Activated CD8-positive, alpha-beta memory T cell treated with anti-CD3 and anti-CD28 coated beads for 48 hours (primary cell): ENCODE data around the gene DCUN1D4.

Experiments
- DNase-seq, 3 experiments: peaks; one replicate each; pipeline ENCODE4 v3.0.0-alpha.2; 2020; ENCODE audit warnings: low read depth in 2 of 3, low spot score in 2 of 3

Gene DCUN1D4

DNA sequence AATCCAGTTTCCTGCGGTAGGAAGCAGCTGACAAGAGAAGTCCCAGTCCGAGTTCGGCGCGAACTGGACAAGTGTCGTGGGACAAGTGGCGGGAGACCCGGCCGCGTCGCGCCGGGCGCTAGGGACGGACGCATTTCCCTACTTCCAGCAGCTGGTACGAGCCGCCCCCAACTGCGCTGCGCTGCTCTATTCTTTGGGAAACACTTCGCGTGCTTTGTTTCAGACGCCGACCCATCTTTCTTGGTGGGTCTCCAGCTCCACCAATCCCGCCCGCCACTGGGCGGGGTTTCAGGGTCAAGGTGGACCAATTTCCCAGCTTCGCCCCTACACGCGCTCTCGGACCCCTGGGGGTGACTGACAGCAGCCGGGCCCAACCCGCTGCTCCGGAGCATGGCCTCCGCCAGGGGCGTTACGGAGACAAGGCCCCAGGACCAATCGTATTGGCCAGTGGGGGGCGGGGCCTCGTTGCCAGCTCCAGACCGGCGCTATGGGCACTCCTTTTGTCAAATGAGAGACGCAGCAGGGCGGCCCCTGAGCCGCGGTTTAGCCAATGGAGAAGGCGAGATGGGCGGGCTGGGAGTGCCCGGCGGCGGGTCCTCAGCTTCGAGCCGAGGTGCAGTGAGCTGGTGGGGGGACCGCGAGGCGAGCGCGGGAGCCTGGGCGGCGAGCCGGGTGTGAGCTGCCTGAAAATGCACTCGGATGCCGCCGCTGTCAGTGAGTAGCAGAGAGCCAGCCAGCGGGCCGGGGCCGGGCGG, at the start of gene DCUN1D4:
DCUN1D4 (plus strand) TSS at position 600 of the 755 bp plus-strand sequence; CDS start at position 690, 90 bp downstream.
- DNase-seq: peak; percentile 90 to 98 (median 91)

DNA sequence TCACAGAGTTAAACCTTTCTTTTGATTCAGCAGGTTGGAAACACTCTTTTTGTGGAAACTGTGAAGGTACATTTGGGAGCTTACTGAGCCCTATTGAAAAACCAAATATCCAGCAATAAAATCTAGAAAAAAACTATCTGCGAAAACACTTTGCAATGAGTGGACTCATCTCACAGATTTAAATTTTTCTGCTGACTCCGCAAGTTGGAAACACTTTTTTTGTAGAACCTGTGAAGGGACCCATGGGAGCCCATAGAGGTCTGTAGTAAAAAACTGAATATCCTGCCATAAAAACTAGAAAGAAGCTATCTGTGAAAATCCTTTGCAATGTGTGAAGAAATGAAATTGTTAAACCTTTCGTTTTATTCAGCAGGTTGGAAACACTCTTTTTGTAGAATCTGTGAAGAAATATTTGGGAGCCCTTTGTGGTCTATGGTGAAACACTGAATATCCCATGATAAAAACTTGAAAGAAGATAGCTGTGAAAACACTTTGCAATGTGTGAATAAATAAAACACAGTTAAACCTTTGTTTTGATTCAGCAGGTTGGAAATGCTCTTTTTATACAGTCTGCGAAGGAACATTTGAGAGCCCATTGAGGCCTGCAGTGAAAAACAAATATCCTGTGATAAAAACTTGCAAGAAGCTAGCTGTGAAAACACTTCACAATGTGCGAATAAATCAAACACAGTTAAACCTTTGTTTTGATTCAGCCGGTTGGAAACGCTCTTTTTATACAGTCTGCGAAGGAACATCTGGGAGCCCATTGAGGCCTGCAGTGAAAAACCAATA, 22.3 kb upstream of the DCUN1D4 start:
- DNase-seq: no peak

DNA sequence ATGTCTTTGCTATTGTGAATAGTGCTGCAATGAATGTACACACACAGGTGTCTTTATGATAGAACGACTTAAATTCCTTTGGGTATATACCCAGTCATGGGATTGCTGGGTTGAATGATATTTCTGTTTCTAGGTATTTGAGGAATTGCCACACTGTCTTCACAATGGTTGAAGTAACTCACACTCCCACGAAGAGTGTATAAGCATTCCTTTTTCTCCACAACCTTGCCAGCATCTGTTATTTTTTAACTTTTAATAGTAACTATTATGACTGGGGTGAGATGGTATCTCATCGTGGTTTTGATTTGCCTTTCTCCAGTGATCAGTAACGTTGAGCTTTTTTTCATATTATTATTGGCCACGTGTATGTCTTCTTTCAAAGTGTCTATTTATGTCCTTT, 17.6 kb upstream of the DCUN1D4 start:
- no peak for DNase-seq

DNA sequence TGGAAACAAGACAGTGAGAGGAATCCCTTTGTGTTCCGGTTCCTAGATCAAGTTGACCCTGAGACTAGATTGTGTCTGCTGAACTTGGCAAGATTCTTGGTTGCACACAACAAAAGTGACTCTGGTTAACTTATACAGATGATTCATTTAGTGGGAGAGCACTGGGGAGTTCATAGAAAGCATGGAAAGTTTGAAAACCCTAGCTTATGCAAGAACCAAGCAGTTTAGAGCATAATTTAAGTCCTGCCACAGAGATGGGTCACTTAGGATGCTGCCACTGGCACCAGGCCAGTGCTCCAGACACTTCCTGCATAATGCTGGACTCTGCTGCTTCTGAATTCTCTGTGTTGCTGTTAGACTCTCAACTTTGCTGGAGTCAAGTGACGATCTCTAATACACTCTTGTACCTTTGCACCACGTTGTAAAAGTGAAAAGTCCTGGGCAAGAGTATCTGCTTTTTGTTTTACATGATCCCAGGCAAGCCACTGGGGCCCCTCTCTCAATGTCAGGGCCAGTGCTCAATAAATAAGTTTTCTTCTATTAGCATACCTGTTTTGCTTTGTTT, 12.7 kb upstream of the DCUN1D4 start:
- DNase-seq: no peak

DNA sequence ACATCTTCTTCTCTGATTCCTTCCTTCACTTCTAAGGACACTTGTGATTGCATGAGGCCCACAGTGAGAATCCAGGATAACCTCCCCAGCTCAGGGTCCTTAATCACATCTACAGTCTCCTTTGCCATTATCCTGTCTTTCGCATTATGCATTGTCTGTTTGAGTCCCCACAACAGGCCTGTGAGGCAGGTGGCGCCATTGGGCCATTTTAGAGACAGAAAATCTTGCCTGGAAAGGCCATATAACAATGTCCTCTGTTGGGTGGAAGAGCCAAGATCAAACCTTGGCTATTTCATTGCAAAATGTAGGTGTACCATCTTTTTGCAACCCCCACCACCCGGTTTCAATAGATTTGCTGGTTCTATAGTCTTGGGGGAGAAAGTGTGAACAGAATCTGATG, 11.8 kb upstream of the DCUN1D4 start:
- DNase-seq: peak in 1 of 3 experiments; percentile 8

DNA sequence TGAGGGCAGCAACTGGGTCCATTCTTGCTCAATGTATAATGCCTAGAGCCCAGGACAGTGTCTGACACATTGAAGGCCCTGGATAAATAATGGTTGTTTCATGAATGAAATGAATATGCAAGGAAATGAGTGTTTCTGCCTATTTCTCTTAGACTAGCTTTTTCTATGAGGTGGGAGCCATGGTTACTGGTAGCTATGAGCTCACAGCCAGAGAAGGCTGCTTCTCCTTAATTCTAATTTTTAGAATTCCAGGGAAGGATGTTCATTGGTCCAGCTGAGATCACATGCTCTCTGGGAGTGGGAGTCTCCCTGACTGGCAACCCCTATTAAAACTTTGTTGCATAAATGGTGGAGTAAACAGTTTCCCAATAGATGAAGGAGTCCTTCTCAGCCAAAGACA, 9.7 kb upstream of the DCUN1D4 start:
- DNase-seq: no peak

DNA sequence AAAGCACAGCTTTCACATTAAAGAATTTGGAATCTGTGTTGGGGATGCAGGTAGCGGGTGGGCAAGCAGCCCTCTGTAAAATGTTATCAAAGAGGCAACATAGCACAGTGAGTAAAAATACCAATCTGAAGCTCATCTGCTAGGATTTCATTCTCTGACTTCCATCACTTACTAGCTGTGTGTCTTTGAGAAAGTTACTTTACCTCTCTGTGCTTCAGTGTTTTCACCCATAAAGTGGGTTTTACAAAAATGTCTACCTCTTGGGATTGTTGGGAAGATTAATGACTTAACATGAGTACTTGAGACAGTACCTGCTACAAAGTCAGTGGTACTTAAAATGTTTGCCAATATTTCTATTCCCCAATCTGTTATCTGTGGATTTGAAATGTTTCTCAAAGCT, 7.9 kb upstream of the DCUN1D4 start:
- DNase-seq: no peak

DNA sequence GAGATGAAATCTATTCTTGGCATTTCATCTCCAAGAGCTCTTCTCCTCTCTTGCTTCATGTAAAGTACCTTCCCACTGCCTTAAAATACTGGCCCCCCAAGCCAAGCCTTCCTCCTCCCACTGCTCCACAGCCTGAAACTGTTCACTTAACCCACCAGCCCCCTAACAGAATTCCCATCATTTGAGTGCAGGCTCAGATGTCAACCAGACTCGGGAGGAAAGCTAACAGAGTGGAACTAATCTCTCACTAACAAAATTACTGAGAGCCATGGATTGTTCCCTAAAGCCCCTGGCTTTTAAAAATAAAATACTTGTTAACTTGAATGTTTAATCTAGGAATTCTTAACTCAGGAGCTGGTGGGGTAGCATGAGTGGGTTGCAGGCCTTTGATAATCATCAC, 7.1 kb upstream of the DCUN1D4 start:
- no peak for DNase-seq

DNA sequence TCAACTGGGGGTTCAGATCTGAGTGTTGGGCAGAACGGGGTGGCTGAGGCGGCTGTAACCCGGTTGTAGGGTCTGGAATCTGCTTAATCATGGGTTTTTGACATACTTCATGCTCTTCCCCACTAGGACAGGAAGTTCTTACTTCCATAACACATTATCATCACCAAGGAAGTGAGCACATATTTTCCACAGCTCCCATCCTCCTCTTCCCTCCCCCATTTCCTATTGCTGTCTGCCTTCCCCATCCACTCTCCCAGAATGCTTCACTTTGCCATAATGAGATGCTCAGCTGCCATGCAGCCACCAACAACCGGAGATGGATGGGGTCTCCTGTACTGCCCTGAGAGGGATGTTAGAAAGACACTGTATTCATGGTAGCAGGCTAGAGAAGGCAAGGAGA, 6.4 kb upstream of the DCUN1D4 start:
- no peak for DNase-seq

DNA sequence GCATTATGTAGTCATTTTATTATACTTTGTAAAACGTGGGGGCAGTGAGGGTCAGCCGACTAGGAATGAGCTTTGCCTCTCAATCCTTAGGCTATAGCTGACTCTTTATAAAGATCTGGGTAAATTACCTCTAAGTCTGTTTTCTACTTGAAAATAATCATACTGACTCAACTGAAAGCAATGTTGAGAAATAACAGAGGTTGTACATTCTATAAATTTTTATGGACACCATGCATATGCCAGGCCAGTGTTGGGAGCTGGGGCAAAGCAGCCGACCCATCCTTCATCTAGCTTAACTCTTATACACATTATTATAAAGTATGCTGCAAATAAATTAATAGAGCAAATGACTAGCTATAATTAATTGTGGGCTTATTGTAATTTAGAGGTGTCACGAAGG, 2.2 kb upstream of the DCUN1D4 start:
- no peak for DNase-seq

DNA sequence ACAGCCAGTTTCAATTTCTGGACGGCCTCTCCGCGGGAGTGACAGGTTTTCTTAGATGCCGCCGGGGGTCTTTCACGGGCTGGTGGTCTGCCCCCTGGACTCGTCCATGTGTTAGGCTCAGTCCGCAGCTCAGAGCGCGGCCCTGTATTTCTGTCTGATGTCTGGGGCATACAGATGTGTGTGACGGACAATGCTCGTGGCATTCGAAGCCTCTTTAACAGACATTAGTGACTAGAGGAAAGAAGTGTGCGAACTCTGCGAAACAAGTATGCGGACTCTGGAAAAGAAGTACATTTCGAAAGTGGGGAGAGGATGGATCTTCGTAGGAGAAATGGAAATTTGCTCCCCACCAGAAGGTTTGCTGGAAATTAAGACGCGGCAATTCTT, 793 bp upstream of the DCUN1D4 start:
- DNase-seq: no peak

DNA sequence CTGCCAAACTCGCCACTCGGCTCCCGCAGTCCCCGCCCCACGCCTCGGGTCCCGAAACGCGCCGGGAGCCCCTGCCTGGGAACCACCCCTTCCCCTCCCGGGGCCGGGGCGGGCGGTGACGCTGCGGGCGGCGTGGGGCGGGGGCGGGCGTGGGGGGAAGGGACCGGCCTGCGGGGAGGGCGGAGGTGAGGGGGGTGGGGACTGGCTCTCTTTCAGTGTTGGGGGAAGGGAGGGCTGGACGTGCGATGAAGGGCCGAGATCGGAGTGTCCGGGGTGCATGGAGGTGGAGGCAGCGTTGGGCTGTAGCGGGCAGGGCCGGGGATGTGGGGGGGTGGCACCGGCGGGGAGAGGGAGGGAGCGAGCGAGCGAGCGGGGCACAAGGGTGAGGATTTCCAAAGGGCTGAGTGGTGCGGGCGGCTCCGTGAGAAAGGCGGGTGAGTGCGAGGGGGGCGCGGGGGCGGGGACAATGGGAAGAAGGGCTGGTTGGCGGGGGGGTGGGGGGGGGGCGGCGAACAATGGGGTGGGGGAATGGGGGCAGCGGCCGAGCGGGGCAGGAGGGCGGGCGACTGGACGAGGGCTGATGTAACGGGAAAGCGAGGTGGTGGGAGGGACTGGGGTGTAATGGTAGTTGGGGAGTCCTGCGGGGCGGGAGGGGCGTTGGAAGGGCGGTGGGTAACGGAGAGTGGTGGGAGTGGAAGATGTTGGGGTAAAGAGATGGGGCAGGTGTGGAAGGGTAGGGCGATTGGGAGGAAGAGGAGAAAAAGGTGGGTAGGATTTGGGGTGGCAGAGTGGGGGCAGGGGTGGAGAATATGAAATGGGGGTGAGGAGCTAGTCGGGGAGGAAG, 578 bp downstream of the DCUN1D4 start:
- DNase-seq: peak; percentile 21 to 37 (median 23)

DNA sequence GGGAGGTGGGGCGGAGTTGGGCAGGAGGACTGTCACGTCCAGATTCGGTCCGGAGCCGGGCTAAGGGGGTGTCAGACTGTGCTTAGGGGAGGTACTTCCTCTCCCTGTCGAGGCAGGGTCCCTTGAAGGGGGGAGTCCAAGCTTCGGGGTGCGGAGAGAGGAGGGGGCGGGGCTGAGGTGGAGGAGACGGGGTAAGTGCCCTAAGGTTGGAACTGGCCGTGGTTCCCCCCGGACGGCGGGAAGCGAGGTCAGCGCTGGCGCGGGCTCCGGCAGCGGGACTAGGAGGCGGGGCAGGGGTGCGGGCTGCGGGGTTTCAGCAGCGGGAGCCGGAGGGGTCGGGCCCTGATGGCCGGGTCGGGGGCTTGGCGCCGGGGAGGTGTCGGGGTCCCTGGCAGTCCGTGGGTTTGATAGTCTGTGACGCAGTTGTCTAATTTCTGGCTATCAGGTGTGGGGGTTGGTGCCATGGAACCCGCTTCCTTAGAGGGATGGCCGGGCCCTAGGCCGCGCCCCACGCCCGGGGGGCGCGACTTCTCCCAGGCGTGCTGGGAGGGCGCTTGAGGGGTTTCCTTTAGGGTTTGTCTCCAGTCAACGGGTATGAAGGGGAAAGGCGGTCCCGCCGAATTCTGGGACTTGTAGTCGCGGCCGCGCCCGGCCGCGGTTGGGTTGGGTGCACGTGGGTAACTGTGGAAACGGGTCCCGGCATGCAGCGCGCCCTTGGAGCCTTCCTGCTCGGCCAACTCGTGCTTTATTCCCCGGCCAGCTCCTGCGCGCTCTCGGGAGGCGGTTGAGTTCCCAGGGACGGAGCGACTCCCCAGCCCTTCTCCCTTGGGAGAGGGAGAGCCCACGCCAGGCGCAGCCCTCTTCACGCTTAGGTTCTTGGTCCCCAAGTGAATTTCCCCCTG, 1.5 kb downstream of the DCUN1D4 start:
- peak; percentile 51 to 70 (median 65) for DNase-seq

DNA sequence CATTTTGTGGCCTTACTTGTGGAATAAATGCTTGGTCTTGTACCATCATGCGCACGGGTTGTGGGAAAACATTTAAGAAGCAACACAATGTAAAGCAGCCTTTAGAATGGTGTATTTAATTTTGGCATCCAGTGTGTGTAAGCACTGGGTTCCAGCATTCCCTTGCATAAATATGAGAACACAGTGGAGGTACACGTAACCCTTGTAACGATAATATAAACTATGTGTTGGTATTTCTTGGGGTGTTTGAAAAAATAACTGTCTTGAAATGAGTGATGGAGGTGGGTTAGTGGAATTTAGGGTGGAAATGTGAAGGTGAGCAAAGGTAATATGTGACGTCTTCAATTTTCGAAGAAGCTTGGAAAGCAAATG, 2.1 kb downstream of the DCUN1D4 start:
- no peak for DNase-seq

DNA sequence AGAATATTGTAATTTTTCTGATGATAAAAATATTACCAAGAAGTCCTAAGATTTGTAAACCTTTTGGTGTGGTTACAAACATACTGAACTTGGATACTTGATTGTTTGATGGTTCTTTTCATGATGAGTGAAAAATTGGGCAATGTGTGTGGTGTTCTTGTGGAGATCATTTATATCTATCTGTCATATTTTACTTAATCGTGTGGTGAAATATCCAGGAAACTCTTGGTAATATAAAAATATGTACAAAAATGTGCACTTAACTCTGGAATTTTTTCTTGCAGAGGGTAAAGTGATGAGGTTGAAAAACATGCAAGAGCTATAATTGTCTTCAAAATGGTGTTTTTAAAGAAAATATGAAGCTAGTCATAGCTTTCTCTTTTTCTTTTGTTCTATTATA, 2.8 kb downstream of the DCUN1D4 start:
- no peak for DNase-seq

DNA sequence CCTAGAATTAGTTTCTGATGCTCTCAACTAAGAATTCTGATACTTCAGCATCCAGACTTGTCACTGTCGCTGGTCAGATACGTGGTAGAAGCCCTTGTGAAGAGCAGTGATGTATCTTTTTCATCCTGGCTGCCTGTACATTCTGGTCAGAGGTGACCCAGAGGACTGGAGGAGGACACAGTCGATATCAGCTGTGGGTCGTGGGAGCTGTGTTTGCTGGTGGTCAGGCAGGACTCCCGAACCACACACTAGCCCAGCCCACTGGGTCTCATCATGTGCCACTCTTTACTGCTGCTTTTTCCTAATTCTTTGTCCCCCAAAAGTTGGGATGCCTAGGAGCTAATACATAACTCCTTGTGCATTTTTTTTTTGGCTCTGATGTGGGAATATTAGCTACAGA, 6.5 kb downstream of the DCUN1D4 start:
- DNase-seq: no peak

DNA sequence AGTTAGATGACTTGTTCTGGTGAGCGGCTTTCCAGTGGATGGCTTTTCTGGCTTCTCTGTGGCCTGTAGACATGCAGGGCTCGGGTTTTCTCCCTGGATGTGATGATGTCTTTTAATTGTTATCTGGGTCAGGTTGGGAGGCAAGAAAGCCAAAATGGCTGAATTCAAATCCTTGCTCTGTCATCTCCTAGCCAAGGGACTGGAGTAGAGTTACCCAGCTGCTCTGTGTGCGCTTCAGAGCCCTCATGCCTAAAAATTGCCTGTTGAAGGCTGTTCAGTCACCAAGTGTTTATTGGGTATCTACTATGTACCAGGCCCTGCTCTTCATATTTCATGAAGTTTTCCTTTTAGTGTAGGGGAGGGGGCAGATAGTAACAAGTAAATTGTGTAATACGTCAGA, 7.3 kb downstream of the DCUN1D4 start:
- DNase-seq: no peak

DNA sequence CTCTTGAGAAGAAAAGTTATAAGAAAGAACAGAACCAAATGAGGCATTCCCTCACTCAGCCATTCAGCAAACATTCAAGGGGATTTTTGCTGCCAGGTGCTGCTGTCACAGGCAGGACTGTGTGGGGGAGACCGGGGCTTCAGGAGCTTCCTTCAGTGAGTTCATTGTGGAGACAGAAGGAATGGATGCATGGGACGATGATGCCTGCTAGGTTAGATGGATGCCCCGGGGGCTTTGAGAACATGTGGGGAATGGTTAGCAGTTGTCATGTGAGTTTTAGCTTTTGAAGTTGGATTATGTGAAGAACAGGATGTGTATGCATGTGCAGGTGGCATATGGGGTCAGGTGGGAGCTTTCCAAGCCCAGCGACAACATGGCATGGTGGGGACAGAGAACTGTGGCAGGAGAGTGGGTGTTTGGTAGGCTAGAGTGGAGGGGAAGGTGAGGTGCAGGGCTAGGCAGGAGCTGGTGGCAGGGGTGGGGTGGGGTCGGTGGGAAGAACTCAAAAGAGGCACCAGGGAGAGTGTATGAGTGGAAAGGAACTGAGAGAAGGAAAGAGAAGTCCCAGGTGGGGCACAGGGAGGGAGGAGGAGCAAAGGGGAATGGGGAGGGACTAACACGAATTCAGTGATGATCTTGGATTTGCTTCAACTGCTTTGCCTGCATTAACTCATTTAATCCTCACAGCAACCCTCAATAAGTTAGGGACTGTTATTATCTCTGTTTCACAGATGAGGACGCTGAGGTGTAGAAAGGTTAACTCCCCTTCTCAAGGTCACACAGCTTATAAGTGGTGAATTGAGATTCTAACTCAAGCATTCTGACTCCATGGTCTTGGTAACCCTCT, 8.4 kb downstream of the DCUN1D4 start:
- no peak for DNase-seq

DNA sequence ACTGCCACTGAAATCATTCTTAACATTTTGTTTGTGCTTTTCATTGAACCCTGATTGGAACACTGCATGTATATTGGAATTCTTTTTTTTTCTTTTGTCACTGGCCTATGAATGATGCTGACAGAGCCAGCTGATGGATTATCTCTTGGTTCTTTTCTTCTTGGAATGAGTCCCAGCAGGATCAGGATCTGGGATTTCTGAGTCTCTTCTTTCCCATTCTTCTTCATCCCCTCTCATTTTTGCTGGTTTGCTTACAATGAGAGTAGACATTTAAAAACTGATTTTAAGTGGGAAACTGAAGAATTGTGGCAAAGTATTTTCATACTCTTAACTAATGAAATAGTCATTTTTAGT, 9.0 kb downstream of the DCUN1D4 start:
- DNase-seq: no peak
